ENCODE data around the gene KLK6.
"Not testable (repeated sequence)": the region's sequence is repeated elsewhere in the genome, so short reads cannot be mapped to it uniquely, and the experiment has no call there.

Gene KLK6

GRCh38 chr19:50984416-50984815 is 15.0 kb upstream of the KLK6 start:
- DNase-seq = not testable (repeated sequence)

DNA sequence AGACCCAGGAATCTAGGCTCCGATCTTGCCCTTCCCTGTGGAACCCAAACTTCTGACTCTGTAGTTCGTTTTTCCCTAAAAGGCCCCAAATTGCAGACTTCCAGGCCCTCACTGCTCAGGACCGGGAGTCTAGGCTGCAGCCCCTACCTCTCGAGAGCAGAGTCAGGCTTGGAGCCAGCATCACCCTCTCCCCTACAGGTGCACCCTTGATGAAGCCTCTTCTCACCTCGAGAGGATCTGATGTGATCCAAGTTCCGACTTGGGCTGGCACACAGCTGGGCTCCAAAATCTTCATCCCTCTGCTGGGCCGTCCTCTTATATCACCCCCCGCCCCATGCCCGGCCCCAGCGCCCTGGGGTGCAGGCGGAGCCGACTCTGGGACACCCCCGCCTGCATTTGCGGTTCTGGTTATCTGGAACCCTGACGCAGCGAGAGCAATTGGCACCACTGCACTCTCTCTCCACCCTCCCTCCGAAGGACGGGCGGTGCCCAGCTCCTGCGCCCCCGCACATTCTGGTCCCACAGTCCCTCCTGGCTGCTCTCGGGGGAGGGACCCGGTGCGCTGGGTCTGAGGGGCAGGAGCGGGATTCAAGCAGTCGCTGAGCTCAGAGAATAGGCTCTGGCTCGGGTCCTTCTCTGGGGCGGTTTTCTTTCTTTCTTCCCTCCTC is 14.4 kb upstream of the KLK6 start, which contains the start of gene KLK7:
TSS of gene KLK7 (minus strand) at position 293 of the 668 bp plus-strand sequence. CDS start 1,518 bp downstream, outside the sequence.
- no peak for DNase-seq

GRCh38 chr19:50982186-50982585 is 12.8 kb upstream of the KLK6 start:
- no peak for DNase-seq

GRCh38 chr19:50981587-50982146 is 12.3 kb upstream of the KLK6 start:
- DNase-seq = no peak

GRCh38 chr19:50980208-50980607 is 10.8 kb upstream of the KLK6 start:
- no peak for DNase-seq

GRCh38 chr19:50979758-50980157 is 10.4 kb upstream of the KLK6 start:
- no peak for DNase-seq

DNA sequence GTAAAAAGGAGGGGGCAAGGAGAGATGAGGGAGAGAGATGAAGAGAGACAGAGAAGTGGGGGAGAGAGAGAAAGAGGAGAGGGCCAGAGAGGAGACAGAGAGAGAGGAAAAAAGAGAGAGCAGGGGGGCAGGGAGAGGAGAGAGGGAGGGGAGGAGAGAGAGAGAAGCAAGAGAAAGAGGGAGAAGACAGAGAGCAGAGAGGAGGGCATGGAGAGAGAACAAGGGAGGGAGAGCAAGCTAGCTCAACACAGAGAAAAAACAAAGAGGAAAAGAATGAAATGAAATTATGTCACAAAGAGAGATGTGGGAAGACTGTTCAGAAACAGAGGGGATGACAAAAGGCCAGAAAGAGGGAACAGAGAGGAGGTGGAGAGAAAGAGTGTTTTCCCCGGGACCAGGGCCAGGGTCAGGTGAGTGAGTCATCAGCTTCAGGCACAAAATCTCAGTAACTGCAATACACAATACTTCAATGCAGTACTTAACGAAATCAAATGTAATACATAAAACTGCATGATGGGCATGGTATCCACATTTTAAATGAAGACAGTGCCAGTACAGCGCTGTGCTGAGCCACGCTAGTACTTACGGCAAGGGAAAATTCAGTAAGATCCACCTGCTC is 9.5 kb upstream of the KLK6 start:
- DNase-seq = no peak

- no peak for DNase-seq
Observed at GRCh38 chr19:50977626-50978025, 8.2 kb upstream of the KLK6 start.

GRCh38 chr19:50975766-50976165 is 6.4 kb upstream of the KLK6 start:
- DNase-seq = no peak

GRCh38 chr19:50974702-50975556 is 5.5 kb upstream of the KLK6 start:
- no peak for DNase-seq

DNA sequence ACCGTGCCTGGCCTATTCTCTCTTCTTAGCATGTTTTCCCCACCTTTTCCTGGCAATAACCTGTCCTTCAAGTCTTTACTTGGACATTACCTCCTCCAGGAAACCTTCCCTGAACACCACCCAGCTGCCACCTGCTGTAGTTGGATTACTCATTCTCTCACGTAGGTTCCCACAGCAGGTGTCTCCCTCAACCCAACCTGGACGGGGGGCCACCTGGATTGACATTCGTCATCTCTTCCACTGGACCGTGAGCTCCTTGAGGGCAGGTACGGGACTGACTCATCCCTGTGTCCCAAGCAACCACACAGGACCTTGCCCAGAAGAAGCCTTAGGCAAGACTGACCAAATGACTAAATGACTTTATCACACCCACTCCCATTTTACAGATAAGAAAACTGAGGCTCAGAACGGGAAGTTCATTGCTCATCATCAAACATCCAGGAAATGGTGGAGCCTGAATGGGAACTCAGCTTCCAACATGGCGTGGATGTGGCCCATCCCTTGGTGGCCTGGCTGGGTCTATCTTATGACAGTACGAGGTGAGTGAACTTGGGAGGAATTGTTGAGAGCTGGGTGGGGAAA is 3.5 kb upstream of the KLK6 start:
- DNase-seq = no peak

DNA sequence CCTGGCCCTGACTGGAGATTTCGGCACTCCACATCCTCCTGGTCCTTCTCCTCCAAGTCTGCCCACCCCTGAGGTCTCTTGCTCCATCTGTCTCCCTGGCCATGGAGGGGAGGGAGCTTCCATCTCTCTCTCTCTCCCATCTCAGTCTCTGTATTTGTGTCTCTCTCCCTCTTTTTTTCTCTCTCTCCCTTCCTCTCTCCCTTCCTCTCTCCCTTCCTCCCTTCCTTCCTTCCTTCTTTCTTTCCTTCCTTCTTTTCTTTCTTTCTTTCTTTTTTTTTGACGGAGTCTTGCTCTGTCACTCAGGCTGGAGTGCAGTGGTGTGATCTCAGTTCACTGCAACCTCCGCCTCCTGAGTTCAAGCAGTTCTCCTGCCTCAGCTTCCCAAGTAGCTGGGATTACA is 419 bp upstream of the KLK6 start:
- DNase-seq = not testable (repeated sequence)

- no peak for DNase-seq
Observed at GRCh38 chr19:50968716-50969412, 527 bp downstream of the KLK6 start.

GRCh38 chr19:50967929-50968715 is 1.3 kb downstream of the KLK6 start:
- no peak for DNase-seq

DNA sequence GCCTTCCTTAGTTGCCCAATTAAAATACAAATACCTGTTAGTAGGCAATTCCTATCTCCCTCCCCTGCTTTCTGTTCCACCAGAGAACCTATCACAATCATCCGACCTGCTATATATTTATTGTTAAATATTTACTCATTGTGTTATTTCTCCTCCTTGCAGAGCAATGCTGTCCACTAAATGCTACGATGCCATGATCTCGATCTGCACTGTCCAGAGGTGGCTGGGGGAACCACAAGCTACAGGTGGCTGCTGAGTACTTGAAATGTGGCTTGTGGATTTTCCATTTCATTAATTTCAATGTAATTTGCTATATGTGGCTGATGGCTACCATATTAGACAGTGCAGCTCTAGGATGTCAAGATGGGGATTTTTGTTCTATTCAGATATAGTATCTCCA is 5.1 kb downstream of the KLK6 start:
- DNase-seq = no peak

- DNase-seq = no peak
Observed at GRCh38 chr19:50963381-50963780, 6.0 kb downstream of the KLK6 start.

- no peak for DNase-seq
Observed at GRCh38 chr19:50962245-50962644, 7.1 kb downstream of the KLK6 start.

DNA sequence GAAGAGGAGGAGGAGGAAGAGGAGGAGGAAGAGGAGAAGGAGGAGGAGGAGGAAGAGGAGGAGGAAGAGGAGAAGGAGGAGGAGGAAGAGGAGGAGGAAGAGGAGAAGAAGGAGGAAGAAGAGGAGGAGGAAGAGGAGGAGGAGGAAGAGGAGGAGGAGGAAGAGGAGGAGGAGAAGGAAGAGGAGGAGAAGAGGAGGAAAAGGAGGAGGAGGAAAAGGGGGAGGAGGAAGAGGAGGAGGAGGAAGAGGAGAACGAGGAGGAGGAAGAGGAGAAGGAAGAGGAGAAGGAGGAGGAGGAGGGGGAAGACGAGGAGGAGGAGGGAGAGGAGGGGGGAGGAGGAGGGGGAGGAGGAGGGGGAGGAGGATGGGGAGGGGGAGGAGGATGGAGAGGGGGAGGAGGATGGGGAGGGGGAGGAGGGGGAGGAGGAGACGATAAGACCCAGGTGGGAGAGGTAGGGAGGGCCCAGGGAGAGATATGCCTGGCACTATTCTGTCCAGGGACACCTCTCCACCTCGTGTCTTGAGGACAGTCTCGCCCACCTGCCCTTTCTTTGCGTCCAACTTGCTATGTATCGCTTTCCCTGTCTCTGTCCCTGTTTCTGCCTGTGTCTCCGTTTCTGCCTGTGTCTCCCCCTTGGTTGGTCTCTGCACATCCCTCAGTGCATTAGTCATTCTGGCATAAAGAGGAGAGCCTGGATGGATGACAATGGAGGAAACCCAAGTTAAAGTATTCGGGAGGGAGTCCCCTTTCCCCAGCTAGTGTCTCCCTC is 9.5 kb downstream of the KLK6 start:
- no peak for DNase-seq

- DNase-seq = no peak
Observed at GRCh38 chr19:50957587-50957986, 11.8 kb downstream of the KLK6 start.

- DNase-seq = no peak
Observed at GRCh38 chr19:50952910-50953309, 16.5 kb downstream of the KLK6 start, which contains the start of gene KLK5. Gene KLK5 (minus strand): TSS chr19:50953038. CDS start chr19:50952657, 381 bp downstream.

- DNase-seq = no peak
Observed at GRCh38 chr19:50949861-50950260, 19.5 kb downstream of the KLK6 start.

Data from NCI-H1436 (cell line).